Activated T-cell treated with anti-CD3 and anti-CD28 coated beads, Interleukin-2, amount 50 U/mL, for 4 hours (primary cell): ENCODE results near the gene OR52E5. TPM values are rescaled to one million over a fixed set of nuclear protein-coding genes. Genes with fewer than 3 reads are reported as not detected.

Experiments used
- total RNA-seq, 3 donors: library from RNA; stranded (reverse); gene quantifications; one replicate each; pipeline ENCODE4 v1.2.1, GENCODE V29; 2021

The OR52E5 gene
- total RNA-seq, 3 donors from 2014 or later: not detected

Other genes with a start within 250 kb of the OR52E5 start
- gene TRIM5, start 208.1 kb upstream of the OR52E5 start, total RNA-seq: 1 to 10 TPM; 5.0 to 8.7 (median 5.2) TPM
- gene TRIM22, start 203.4 kb upstream of the OR52E5 start, total RNA-seq: 10 to 100 TPM; 25.0 to 53.3 (median 41.1) TPM
- gene OR56B1, start 156.8 kb upstream of the OR52E5 start, total RNA-seq: not detected
- gene OR52N4, start 139.0 kb upstream of the OR52E5 start, total RNA-seq: not detected
- not detected for gene OR52N5, start 109.9 kb upstream of the OR52E5 start, total RNA-seq
- not detected for gene OR52N1, start 101.9 kb upstream of the OR52E5 start, total RNA-seq
- not detected for gene OR52N2, start 84.3 kb upstream of the OR52E5 start, total RNA-seq
- gene OR52E6, start 51.3 kb upstream of the OR52E5 start, total RNA-seq: not detected
- gene OR52E8, start 35.5 kb upstream of the OR52E5 start, total RNA-seq: not detected
- not detected for gene OR52E4, start 12.6 kb upstream of the OR52E5 start, total RNA-seq
- not detected for gene OR56A3, start 49.0 kb downstream of the OR52E5 start, total RNA-seq
- gene OR56A5, start 75.3 kb downstream of the OR52E5 start, total RNA-seq: not detected
- gene OR52L1, start 93.8 kb downstream of the OR52E5 start, total RNA-seq: not detected
- gene OR56A4, start 113.7 kb downstream of the OR52E5 start, total RNA-seq: not detected
- not detected for gene OR56A1, start 137.6 kb downstream of the OR52E5 start, total RNA-seq
- not detected for gene OR56B4, start 214.5 kb downstream of the OR52E5 start, total RNA-seq